Gastrocnemius medialis (tissue), 4 donors: ENCODE results near the gene RHOU. TPM values are rescaled to one million over a fixed set of nuclear protein-coding genes. Genes with fewer than 3 reads are reported as not detected.

ENCODE experiments used
- ATAC-seq, 2 donors: fragments of 150-250 bp; one replicate each; pipeline ENCODE4 v1.9.1; 2016
- DNase-seq, 2 donors: peaks; one replicate each; pipeline ENCODE4 v3.0.0-alpha.2; 2019
- H3K27ac ChIP-seq, 4 donors: fragments of 200-600 bp; sonication (generic); 1 replicate in 1 of 4; 2 replicates in 3 of 4; pipeline ENCODE4 v1.5.1; 2016 to 2018; ENCODE audit warnings: mild to moderate bottlenecking in 2 of 4, moderate library complexity in 1 of 4
- H3K27me3 ChIP-seq, 3 donors: fragments of 200-600 bp; sonication (generic) in 2 of 3; 1 replicate in 1 of 3; 2 replicates in 2 of 3; pipeline versions ENCODE4 v1.5.1 to v1.6.0; 2016 to 2019; ENCODE audit warnings: mild to moderate bottlenecking in 1 of 3, moderate library complexity in 1 of 3
- H3K36me3 ChIP-seq, 2 donors: fragments of 200-600 bp; sonication (generic) in 1 of 2; one replicate each; pipeline ENCODE4 v1.5.1; 2017 to 2018
- H3K4me1 ChIP-seq, 2 donors: fragments of 200-600 bp; sonication (generic) in 1 of 2; one replicate each; pipeline ENCODE4 v1.5.1; 2016 to 2017; ENCODE audit warnings: mild to moderate bottlenecking in 2 of 2
- H3K4me3 ChIP-seq, 4 donors: fragments of 200-600 bp; sonication (generic) in 3 of 4; 1 replicate in 1 of 4; 2 replicates in 3 of 4; pipeline ENCODE4 v1.5.1; 2016 to 2019; ENCODE audit warnings: mild to moderate bottlenecking in 2 of 4
- H3K9me3 ChIP-seq, 3 donors: fragments of 200-600 bp; sonication (generic) in 2 of 3; 1 replicate in 1 of 3; 2 replicates in 2 of 3; pipeline ENCODE4 v1.5.1; 2016 to 2019
- CTCF ChIP-seq, 5 experiments: fragments of 450-650 bp in 3 of 5; fragments of 200-600 bp in 2 of 5; sonication (generic) in 2 of 5; IDR thresholded peaks in 4 of 5; conservative IDR thresholded peaks in 1 of 5; 1 replicate in 4 of 5; 2 replicates in 1 of 5; pipeline ENCODE4 v1.5.1; 2016 to 2019; ENCODE audit warnings: antibody characterized with exemption in 5 of 5, mild to moderate bottlenecking in 3 of 5, moderate library complexity in 3 of 5
- POLR2A ChIP-seq, 2 donors: fragments of 450-650 bp; IDR thresholded peaks; one replicate each; pipeline ENCODE4 v1.6.1; 2017; ENCODE audit warnings: antibody characterized with exemption in 2 of 2, mild to moderate bottlenecking in 2 of 2, moderate library complexity in 2 of 2
- in situ Hi-C, 4 donors: fragments of 200-750 bp; cut with MboI; loops; one replicate each; pipeline versions ENCODE4 v1.15.0 to v1.8.0; 2017; ENCODE audit warnings: low sequenced_read_pairs in 4 of 4
- intact Hi-C: fragments of 100-400 bp; cut with DNase I; formaldehyde crosslinking; loops from one replicate; pipeline ENCODE4 v1.15.1; 2023; ENCODE audit warnings: low total_unique reads
- total RNA-seq, 4 donors: library from RNA; depleted of rRNA; stranded (reverse); fragments of >200 nt; gene quantifications; one replicate each; pipeline versions ENCODE4 v1.1.0 to v1.2.3, GENCODE V29; 2016

RHOU gene
- total RNA-seq, 4 donors from 2014 or later: 11.8 to 65.2 (median 47.4) TPM

GRCh38 chr1:228740543-228741317 is 5.5 kb downstream of the RHOU start:
- H3K4me1 ChIP-seq: peaks cover 42 to 45% of the 10 kb centered on the region in 2 donors

GRCh38 chr1:228742281-228742860 is 7.1 kb downstream of the RHOU start:
- Histone ChIP-seq H3K9me3 (no peaks in the 10 kb centered on the region), H3K36me3 (peaks cover 0 to 10% of the 10 kb centered on the region in 2 donors), H3K27ac (no peak overlapping the region), H3K27me3 (no peaks in the 10 kb centered on the region), H3K4me1 (peaks cover 34 to 42% of the 10 kb centered on the region in 2 donors), H3K4me3 (no peak overlapping the region)
- no peak for ATAC-seq
- DNase-seq: no peak
- intact Hi-C loops (no loop called here), in situ Hi-C loops (loop anchor here in 1 of 4 donors (25.0 kb wide), 1 partner anchor 495 kb away; no protein-coding TSS in a partner anchor)
- TF ChIP-seq POLR2A (IDR thresholded peaks at IDR 0.05) (no peak), CTCF (IDR thresholded peaks at IDR 0.05 in 4 of 5, conservative IDR thresholded peaks at IDR 0.05 in 1 of 5) (no peak)

More at GRCh38 chr1:228740543-228741317, 5.5 kb downstream of the RHOU start:
- Histone ChIP-seq H3K9me3 (no peaks in the 10 kb centered on the region), H3K36me3 (peaks cover 0 to 10% of the 10 kb centered on the region in 2 donors), H3K4me3 (no peak overlapping the region), H3K27ac (peak overlapping the region in 3 of 4 donors; percentile 2 to 93 (median 8)), H3K27me3 (no peaks in the 10 kb centered on the region)
- in situ Hi-C loops (loop anchor here in 1 of 4 donors (25.0 kb wide), 1 partner anchor 497 kb away; no protein-coding TSS in a partner anchor), intact Hi-C loops (no loop called here)
- no peak for ATAC-seq
- no peak for TF ChIP-seq CTCF (IDR thresholded peaks at IDR 0.05 in 4 of 5, conservative IDR thresholded peaks at IDR 0.05 in 1 of 5)
- no peak for TF ChIP-seq POLR2A (IDR thresholded peaks at IDR 0.05)
- peak in 1 of 2 donors; percentile 22 for DNase-seq

GRCh38 chr1:228743405-228743804 is 8.1 kb downstream of the RHOU start:
- intact Hi-C loops (no loop called here), in situ Hi-C loops (loop anchor here in 1 of 4 donors (25.0 kb wide), 1 partner anchor 494 kb away; no protein-coding TSS in a partner anchor)
- H3K27me3 ChIP-seq: no peaks in the 10 kb centered on the region
- DNase-seq (no peak), ATAC-seq (no peak)
- no peaks in the 10 kb centered on the region for H3K9me3 ChIP-seq
- peaks cover 24 to 33% of the 10 kb centered on the region in 2 donors for H3K4me1 ChIP-seq
- H3K4me3 ChIP-seq: no peak overlapping the region
- H3K36me3 ChIP-seq: peaks cover 0 to 10% of the 10 kb centered on the region in 2 donors
- TF ChIP-seq POLR2A (IDR thresholded peaks at IDR 0.05): no peak
- no peak for TF ChIP-seq CTCF (IDR thresholded peaks at IDR 0.05 in 4 of 5, conservative IDR thresholded peaks at IDR 0.05 in 1 of 5)
- no peak overlapping the region for H3K27ac ChIP-seq

DNA sequence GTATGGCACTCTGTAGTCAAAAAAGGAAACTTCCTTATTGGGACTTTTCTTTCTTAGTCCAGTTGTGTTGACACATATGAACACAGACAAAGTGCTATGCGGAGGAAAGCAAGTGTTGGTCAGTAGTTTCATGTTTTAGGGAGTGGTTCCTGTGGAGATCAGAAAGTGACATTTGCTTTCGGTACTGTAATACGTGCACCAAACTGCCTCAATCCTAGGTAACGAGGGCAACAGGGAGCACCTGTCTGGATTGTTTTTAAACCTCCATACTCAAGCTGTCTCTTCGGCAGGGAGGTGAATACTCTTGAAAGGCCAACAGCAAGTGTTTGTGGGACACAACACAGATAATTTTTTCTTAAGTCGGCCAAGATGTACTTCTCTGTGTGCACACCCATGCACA is 9.1 kb downstream of the RHOU start:
- no peak overlapping the region for H3K4me3 ChIP-seq
- no peak for ATAC-seq
- H3K36me3 ChIP-seq: peaks cover 0 to 10% of the 10 kb centered on the region in 2 donors
- H3K9me3 ChIP-seq: no peaks in the 10 kb centered on the region
- intact Hi-C loops: no loop called here
- H3K27ac ChIP-seq: peak overlapping the region in 1 of 4 donors; percentile 7
- TF ChIP-seq CTCF (IDR thresholded peaks at IDR 0.05 in 4 of 5, conservative IDR thresholded peaks at IDR 0.05 in 1 of 5): no peak
- no peak for TF ChIP-seq POLR2A (IDR thresholded peaks at IDR 0.05)
- in situ Hi-C loops: loop anchor here in 1 of 4 donors (25.0 kb wide), 1 partner anchor 493 kb away; no protein-coding TSS in a partner anchor
- H3K4me1 ChIP-seq: peaks cover 17 to 25% of the 10 kb centered on the region in 2 donors
- no peaks in the 10 kb centered on the region for H3K27me3 ChIP-seq
- DNase-seq: no peak
